GM08714 (cell line): ENCODE data around the gene FXYD2.

Experiments
- H3K4me3 ChIP-seq: fragments of 200-500 bp; sonication (Bioruptor generic); 2 replicates; pipeline ENCODE4 v1.5.1; 2014; ENCODE audit warnings: mild to moderate bottlenecking, low read length, inconsistent platforms
- ZNF274 ChIP-seq: IDR thresholded peaks from 2 replicates; pipeline ENCODE4 v1.6.1; 2012; ENCODE audit warnings: mild to moderate bottlenecking, low read depth, low read length

Gene FXYD2

DNA sequence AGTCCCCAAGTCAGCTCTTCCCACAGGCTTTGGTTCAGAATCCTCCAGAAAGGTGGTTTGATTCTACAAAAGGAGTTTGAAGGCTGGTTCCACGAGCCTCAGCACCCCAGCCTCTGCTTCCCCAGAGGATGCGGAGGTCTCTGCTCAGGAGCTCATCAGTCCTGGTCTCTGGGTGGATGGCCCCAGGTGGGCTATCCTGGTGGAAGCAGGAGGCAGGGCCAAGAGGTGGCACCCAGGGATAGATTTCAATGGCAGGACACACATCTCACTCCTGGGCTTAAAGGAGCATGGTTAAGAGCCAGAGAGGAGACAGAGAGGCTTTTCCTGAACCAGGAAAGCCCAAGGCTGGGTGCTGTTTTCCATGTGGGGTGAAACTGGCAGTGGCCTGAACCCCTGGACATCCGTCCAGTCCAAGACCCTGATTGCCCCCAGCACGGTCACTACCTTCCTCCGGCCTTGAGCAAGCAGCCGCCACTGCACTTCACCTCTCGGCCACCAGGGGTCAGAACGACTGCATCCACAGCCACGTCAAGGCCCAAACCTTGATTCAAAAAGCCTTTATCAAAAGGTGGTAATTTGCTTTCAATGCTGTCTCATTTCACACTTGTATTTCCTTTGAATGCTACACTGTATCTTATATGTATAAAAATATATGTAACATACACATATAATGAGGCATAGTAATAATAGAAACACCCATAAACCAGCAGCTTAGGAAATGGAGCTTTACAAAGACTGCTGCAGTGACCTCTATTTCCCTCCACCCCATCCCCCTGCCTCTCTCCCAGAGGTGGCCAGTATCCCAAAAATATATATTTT lies 19.3 kb upstream of the FXYD2 start:
- no peak for TF ChIP-seq ZNF274

DNA sequence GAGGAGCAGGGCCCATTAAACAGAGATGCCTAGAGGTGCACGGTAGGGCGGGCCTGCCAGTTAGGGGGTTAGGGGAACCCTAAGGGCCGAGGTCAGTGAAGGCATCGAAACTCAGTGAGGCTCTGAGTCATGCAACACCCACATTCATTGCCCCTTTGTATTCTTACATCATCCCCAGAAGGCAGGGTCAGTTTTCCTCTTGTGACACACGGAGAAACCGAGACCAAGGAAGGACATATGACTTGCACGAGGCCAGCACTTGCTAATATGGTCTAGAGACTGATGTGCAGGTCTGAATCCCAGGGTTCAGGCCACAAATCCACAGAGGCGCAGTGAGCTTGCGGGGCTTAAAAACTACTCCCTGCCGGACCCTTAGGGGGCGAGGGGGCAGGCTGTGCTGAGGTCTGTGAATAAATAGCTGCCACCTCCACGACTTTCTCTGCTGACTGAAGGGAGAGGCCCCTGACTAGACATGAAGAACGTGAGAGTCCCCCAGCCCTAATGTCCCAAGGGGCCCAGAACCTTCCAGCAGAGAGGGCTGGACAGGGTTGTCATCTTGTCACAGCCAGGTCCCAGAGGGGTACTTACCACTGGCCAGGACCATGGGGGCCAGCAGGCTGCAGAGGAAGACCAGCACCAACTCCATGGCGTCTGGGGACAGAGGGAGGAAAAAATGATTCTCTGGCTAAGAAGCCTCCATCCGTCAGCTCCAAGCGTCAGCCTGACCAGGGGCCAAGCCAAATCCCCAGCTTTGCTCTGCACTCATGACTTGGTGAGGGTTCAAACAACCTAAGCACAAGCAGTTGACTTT lies 17.8 kb upstream of the FXYD2 start:
- H3K4me3 ChIP-seq, result no peak overlapping the region
- TF ChIP-seq ZNF274, result no peak

More for the DNA sequence above, 19.3 kb upstream of the FXYD2 start:
- H3K4me3 ChIP-seq, result no peak overlapping the region

DNA sequence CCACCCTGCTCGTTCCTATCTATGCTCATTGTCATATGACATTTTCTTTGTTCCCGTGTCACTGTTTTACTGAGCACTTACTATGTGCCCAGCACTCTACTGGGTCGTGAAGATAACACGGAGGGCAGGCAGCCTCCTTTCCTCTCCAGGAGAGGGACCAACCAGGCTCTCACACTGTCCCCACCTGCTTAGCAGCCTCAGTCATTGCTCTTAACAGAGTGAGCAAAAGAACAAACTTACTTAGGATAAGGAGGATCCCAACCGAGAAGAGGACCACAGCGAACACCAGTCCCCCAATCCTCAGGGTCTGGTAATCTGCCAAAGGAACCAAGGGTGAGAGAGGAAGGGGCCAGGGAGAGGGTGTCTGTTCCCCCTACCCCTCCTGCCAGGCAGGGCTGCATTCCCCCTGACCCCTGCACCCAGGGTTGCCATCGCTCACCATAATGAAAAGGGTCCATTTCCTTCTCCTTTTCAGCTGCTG lies 17.0 kb upstream of the FXYD2 start:
- no peak overlapping the region for H3K4me3 ChIP-seq
- TF ChIP-seq ZNF274, result no peak

DNA sequence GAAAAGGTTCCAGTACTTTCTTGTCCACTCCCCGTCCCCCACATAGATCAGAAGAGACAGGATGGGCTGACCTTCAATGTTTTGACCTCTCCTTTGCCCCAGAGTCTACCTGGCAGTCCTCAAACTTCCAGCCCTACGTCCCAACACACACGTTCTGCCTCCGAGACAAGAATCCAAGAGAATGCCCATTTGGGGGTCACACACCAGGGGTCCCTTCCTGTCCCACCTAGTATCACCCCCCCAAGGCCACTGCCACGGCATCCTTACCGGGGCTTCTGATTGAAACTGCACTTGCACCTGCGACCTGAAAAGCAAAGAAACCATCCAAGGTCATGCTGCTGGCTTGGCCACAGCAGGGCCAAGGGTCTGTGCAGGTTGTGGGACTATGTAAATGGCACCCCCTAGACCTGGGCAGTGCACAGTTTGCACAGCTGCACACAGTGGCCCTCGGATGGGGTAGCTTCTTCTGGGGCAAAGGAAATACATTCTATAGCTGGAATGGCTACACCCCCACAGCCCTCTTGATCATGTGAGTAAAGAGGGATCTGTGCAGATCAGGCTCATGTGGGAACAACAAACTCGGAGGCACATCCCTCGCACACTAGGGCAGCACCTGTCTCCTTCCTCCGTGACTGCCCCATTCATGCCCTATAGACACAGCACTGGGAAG lies 16.5 kb upstream of the FXYD2 start:
- H3K4me3 ChIP-seq, result no peak overlapping the region
- no peak for TF ChIP-seq ZNF274

DNA sequence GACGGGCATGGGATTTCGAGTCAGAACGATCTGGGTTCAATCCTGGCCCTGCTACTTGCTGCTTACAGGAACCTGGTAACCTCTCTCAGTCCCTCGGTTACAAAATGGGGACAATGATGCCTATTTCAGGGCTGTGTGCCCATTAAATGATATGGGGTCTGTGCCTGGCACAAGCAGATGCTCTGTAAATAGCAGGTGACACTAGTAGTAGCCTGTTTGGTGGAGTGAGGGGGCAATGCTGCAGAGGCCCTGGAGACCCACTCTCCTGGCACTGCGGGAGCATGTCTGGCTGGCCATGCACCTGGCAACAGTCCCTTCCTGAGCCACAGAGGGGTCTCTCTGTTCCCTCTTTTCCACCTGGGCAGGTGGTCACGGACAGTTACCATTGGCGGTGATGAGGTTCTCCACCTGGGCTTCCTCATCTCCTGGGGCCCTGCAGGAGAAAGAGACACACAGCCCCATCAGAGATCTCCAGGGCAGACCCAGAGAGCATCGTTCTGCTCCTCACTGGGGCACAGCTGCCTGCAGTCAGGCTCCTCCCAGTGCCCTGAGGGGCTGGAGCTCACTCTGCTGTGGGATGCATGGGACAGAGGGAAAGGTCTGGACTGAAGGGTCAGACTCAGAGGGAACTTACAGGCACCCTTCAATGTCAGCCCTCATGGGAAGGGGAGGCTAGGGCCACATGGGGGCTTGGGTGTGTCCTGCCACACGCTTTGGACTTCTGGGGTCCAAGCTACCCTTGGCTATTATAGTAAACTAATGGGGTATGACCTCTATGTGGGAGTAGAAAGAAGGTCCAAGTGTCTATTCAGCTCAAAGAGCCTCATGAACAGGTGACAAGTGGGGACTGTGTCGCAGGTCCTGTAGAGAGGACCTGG lies 15.6 kb upstream of the FXYD2 start:
- TF ChIP-seq ZNF274, result no peak

DNA sequence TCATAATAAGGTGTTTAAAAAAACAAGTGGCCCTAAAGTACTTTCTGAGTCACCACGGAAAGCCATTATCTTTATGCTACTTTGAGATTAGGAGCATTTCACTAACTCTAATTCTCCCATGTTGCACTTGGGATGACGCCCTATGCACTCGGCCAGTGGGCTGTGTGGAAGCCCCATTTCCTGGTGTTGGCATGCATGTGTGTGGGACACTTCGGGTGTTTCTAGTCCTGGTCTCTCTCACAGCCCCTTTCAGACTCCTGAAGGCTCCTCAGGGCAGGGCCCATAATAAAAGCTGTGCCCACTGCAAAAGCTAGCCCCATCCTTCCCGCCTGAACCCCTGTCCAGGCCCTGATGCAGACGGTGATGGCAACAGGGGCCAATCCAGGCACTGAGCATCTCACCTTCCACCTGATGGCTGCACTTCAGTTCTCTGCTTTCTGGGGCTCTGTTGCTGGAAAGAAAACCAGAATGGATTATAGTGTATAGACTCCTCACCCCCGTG lies 14.9 kb upstream of the FXYD2 start:
- TF ChIP-seq ZNF274, result no peak

More for the DNA sequence above, 15.6 kb upstream of the FXYD2 start:
- H3K4me3 ChIP-seq, result no peak overlapping the region

DNA sequence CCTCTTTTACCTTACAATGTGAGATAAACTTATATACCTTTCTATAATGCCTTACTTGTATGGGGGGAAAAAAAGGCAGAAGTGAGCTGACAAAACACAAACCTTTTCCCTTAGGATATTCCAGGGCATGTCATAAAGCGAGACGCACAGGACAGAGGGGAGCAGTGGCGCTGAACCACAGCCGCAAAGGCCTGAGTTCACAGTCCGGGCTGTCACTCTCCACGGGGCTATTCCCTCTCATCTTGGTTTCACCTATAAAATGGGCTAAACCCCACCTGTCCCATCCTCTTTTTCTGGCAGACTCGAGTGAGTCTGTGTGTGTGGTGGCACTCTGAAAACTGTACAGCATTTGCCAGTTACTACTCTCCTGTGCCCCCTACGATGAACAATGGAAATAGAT lies 14.4 kb upstream of the FXYD2 start:
- TF ChIP-seq ZNF274, result no peak
- no peak overlapping the region for H3K4me3 ChIP-seq

More for the DNA sequence above, 14.9 kb upstream of the FXYD2 start:
- H3K4me3 ChIP-seq, result no peak overlapping the region

DNA sequence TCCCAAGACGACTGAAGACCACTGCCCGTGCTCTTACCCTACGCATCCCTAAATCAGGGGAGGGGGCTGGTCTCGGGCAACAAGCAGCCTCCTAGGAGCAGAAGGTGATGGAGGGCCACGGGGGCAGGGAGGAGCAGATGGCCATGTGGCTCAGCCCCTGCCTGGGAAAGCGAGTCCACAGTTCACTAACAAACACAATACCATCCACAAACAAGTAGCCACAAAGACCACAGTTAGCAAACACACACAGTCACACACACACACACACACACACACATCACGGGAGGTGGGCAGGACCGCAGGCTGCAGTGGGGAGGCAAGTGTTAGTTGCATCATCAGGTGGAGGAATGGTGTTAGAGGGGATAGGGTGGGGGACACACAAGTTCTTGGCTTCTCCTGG lies 13.2 kb upstream of the FXYD2 start:
- no peak overlapping the region for H3K4me3 ChIP-seq
- no peak for TF ChIP-seq ZNF274

DNA sequence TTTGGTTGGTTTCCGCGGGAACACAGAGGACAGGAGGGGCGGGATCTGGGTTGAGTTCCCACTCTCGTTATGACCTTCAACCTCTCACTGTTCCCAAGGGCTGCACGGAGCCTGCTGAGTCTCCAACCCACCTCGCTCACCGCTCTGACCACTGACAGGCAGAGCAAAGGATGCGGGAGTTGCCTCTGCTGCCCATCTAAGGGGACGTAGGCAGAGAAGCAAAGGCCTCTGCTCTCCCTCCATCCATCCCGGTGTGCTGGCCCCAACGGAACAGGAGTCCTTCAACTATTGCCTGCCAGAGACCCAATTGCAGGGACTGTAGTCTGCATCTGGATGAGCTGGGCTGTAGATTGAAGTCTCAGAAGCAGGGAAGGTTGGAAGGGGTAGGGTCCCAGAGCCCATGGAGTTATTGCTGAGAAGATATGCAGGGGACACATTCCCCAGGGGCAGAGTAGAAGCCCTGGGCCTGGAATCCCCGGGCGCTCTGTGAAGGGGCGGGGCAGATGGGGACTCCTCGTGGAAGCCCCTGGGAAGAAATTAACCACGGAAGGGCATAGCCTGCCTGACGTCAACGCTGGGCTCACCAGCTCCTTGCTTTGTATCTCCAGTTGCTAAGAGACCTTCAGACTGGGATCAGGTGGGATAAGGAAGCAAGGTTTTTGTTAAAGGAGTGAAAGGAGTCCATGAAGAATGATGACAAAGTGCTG lies 12.7 kb upstream of the FXYD2 start:
- H3K4me3 ChIP-seq, result no peak overlapping the region
- TF ChIP-seq ZNF274, result no peak

DNA sequence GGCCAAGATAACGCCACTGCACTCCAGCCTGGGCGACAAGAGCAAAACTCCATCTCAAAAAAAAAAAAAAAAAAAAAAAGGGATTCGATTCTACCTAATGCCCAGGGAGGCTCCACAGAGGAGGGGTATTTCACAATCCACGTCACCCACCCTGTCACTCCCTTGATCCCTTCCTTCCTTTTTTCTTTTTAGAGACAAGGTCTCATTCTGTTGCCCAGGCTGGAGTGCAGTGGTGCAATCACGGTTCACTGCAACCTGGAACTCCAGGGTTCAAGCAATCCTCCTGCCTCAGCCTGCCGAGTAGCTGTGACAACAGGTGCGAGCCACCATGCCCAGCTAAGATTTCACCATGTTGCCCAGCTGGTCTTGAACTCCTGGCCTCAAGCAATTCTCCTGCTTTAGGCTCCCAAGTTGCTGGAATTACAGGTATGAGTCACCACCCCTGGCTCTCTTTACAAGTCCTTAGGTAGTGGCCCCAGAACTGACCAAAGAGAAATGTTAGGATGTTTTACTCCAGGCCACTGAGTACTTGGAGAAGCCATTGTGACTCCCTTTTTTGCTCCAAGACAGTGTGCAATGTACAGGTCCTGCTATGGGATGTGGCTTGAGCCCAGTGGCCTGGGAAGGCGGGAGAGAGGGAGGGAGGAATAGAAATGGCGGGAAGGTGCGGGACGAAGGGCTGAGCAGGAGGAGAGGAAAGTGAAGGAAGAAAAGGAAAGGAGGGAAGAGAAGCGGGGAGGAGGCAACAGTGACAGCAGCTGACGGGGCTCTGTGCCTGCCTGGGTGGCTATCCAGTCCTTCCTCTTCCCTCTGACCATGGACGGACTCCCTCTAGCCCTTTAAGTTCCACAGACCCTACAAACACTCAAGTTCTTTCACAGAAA lies 11.8 kb upstream of the FXYD2 start:
- TF ChIP-seq ZNF274, result no peak
- no peak overlapping the region for H3K4me3 ChIP-seq

DNA sequence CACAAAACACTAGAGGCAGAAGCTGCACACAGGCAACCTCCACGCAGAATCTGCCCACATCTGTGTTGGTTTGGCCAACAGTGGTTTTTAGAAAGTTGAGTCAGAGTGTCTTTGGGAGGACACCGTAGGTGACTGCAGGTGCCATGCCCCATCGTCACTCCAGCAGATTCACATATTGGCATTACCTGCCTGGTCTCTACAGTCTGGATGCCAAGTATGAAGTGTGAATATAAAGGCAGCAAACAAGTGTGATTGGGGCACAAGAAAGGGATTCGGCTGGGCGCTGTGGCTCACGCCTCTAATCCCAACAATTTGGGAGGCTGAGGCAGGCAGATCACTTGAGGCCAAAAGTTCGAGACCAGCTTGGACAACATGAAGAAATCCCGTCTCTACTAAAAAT lies 11.0 kb upstream of the FXYD2 start:
- TF ChIP-seq ZNF274, result no peak
- H3K4me3 ChIP-seq, result no peak overlapping the region

DNA sequence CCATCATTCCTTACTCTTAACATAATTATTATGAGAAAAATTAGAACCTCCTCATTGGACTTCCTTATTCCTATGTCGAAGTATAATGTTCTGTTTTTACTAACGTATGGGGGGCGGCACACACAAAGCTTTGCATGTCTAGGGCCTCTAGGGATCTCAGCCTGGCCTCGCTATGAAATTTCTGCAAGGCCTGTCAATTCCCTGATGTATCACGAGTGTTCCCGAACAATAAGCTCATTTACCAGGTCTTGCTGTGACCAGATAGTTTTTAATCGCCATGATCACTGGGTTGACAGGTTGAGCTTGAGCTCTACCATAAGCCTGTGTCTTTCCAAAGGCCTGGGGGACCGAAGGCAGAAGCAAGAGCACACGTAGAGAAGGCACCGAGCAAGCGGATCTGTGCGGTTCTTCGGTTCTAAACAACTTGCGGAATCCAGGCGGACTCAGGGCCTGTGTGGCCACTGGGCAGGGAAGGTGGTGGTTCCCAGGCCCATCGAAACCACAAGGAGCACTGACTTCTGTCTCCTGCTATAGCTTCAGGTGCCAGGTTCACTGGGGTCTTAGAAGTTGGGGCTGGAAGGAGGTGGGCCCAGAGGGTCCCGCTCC lies 10.4 kb upstream of the FXYD2 start:
- no peak for TF ChIP-seq ZNF274
- H3K4me3 ChIP-seq, result no peak overlapping the region
